Chondrocyte (in vitro differentiated cells): Measurements from ENCODE around the gene SSBP3. TPM values are rescaled to one million over a fixed set of nuclear protein-coding genes. Genes with fewer than 3 reads are reported as not detected.
A peak's percentile ranks its signal among the peaks of the same experiment; 100 is the strongest.
"Not testable (repeated sequence)": the region's sequence is repeated elsewhere in the genome, so short reads cannot be mapped to it uniquely, and the experiment has no call there.

Source experiments
- DNase-seq: peaks from one replicate; pipeline ENCODE4 v3.0.0; 2021; ENCODE audit warnings: mixed read lengths, low spot score
- H3K27ac Mint-ChIP-seq: one replicate; pipeline ENCODE4 v1.8.0; 2021; ENCODE audit warnings: mild to moderate bottlenecking, moderate library complexity, mixed read lengths; ENCODE audit not compliant: unreplicated experiment
- H3K27me3 Mint-ChIP-seq: 2 replicates; pipeline ENCODE4 v1.8.0; 2021; ENCODE audit warnings: low read depth, mixed read lengths
- H3K36me3 Mint-ChIP-seq: 2 replicates; pipeline ENCODE4 v1.8.0; 2021; ENCODE audit warnings: low read depth, mixed read lengths
- H3K4me1 Mint-ChIP-seq: 2 replicates; pipeline ENCODE4 v1.8.0; 2021; ENCODE audit warnings: low read depth, mild to moderate bottlenecking, mixed read lengths
- H3K4me3 Mint-ChIP-seq: one replicate; pipeline ENCODE4 v1.8.0; 2021; ENCODE audit warnings: mild to moderate bottlenecking, moderate library complexity, mixed read lengths; ENCODE audit not compliant: unreplicated experiment
- H3K9me3 Mint-ChIP-seq: 2 replicates; pipeline ENCODE4 v1.8.0; 2021; ENCODE audit warnings: low read depth, mixed read lengths
- total RNA-seq: library from RNA; stranded (reverse); gene quantifications from 3 replicates; pipeline ENCODE4 v1.2.1, GENCODE V29; 2021
- TF ChIP-seq, protein P1 (sequence below): fragments of 200-600 bp; sonication (generic); IDR thresholded peaks from 2 replicates; pipeline ENCODE4 v1.5.0; 2021; ENCODE audit warnings: antibody characterized with exemption, mild to moderate bottlenecking, moderate library complexity

The SSBP3 gene
- total RNA-seq, 1 donor from 2014 or later: 22.0 TPM

DNA sequence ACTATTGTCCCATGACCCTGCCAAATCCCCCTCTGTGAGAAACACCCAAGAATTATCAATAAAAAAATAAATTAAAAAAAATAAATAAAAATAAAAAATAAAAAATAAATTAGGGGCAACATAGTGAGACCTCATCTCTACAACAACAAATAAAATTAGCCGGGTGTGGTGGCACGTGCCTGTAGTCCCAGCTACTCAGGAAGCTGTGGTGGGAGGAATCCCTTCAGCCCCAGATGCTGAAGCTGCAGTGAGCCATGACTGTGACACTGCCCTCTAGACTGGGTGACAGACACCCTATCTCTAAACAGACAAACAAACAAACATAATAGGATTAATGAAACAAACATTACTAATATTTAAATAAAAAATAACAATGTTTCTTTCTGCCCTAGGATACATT is 171.9 kb downstream of the SSBP3 start:
- H3K9me3 Mint-ChIP-seq: no peaks in the 10 kb centered on the region
- no peak overlapping the region for H3K27ac Mint-ChIP-seq
- H3K36me3 Mint-ChIP-seq: peaks cover 15% of the 10 kb centered on the region
- H3K4me3 Mint-ChIP-seq: no peak overlapping the region
- no peak for DNase-seq
- no peaks in the 10 kb centered on the region for H3K27me3 Mint-ChIP-seq
- TF ChIP-seq, protein P1, sequence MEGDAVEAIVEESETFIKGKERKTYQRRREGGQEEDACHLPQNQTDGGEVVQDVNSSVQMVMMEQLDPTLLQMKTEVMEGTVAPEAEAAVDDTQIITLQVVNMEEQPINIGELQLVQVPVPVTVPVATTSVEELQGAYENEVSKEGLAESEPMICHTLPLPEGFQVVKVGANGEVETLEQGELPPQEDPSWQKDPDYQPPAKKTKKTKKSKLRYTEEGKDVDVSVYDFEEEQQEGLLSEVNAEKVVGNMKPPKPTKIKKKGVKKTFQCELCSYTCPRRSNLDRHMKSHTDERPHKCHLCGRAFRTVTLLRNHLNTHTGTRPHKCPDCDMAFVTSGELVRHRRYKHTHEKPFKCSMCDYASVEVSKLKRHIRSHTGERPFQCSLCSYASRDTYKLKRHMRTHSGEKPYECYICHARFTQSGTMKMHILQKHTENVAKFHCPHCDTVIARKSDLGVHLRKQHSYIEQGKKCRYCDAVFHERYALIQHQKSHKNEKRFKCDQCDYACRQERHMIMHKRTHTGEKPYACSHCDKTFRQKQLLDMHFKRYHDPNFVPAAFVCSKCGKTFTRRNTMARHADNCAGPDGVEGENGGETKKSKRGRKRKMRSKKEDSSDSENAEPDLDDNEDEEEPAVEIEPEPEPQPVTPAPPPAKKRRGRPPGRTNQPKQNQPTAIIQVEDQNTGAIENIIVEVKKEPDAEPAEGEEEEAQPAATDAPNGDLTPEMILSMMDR: no peak
- peaks cover 8% of the 10 kb centered on the region for H3K4me1 Mint-ChIP-seq

DNA sequence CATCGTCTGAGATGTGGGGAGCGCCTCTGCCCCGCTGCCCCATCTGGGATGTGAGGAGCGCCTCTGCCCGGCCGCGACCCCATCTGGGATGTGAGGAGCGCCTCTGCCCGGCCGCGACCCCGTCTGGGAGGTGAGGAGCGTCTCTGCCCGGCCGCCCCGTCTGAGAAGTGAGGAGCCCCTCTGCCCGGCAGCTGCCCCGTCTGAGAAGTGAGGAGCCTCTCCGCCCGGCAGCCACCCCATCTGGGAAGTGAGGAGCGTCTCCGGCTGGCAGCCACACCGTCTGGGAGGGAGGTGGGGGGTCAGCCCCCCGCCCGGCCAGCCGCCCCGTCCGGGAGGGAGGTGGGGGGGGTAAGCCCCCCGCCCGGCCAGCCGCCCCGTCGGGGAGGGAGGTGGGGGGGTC is 173.0 kb downstream of the SSBP3 start:
- H3K4me3 Mint-ChIP-seq, DNase-seq, H3K27me3 Mint-ChIP-seq, H3K27ac Mint-ChIP-seq, H3K9me3 Mint-ChIP-seq: not testable (repeated sequence)
- Mint-ChIP-seq H3K36me3 (peaks cover 14% of the 10 kb centered on the region), H3K4me1 (peaks cover 17% of the 10 kb centered on the region)

DNA sequence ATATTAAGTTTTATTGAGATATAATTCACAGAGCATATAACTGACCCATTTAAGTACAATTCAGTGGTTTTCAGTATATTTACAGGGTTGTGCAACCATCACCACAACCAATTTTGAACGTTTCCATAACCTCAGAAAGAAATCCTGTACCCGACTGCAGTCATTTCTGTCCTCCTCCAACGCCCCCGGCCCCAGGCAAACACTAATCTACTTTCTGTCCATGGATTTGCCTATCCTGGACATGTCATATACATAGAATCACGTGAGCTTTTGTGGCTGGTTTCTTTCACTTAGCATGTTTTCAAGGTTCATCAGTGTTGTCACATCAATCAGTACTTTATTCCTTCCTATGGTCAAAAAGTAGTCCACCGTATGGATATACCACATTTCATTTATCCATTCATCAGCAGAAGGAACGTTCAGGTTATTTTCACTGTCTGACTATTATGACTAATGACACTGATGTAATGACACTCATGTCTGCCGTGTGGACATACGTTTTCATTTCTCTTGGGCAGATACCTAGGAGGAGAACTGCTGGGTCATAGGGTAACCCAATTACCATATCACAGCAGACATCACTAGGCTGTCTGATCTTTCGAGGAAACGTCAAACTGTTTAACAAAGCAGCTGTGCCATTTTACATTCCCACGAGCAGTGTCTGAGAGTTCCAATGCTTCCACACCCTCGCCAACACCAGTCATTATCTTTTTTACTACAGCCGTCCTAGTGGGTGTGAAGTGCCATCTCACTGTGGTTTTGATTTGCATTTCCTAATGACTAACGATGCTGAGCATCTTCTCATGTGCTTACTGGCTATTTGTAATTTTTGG is 175.5 kb downstream of the SSBP3 start:
- peak; percentile 42 for DNase-seq
- Mint-ChIP-seq H3K27ac (no peak overlapping the region), H3K4me3 (no peak overlapping the region), H3K36me3 (peaks cover 3% of the 10 kb centered on the region), H3K9me3 (no peaks in the 10 kb centered on the region), H3K4me1 (peaks cover 38% of the 10 kb centered on the region), H3K27me3 (no peaks in the 10 kb centered on the region)
- TF ChIP-seq, protein P1: no peak

DNA sequence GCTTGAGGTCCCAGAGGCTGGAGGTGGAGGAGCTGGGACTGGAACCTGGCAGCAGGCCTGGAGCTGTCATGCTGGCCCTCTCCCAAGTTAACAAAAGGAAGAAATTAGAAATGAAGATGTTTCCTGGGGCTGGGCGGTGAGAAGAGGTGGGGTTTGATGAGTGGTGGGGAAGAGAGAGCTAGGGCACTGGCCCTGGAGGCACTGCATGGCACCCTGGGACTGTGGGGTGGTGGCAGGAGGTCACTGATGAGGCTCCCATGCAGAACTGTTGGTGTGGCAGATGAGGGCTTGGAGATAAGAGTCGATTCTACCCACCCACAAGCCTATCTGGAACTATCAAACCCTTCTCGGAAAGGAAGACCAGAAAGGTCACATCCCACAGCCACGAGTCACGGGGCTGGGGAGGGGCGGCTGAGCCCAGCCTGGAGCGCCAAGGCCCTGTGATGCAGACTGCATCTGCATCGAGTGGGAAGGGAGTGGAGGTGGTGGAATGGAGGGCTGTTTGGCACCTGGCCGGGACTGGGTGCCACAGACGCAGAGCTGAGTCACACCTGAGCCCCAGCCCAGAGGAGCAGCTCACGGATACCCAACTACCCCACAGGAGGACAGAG is 176.8 kb downstream of the SSBP3 start:
- no peak overlapping the region for H3K4me3 Mint-ChIP-seq
- H3K36me3 Mint-ChIP-seq: peaks cover 3% of the 10 kb centered on the region
- peak overlapping the region; percentile 30 for H3K27ac Mint-ChIP-seq

DNA sequence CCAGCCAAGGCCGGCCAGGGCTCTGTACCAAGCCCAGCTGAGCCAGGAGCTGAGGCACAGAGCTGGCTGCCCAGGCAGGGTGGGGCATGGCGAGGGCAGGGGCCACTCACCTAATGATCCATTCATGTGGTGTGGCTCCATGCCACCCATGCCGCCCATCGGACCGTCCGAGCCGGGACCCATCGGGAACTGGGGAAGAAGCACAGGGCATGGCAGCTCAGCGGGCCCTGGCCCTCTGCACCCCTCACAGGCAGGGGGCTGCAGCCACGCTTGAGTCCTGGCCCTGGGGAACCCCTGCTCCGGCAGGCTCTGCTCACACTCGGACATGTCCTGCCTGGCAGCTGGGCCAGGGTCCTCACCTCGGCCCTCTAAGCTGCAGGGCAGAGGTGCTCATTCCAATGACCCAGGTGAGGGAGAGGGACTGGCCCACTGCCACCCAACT is 177.5 kb downstream of the SSBP3 start:
- H3K9me3 Mint-ChIP-seq: no peaks in the 10 kb centered on the region
- no peak overlapping the region for H3K27ac Mint-ChIP-seq
- peaks cover 42% of the 10 kb centered on the region for H3K4me1 Mint-ChIP-seq
- H3K36me3 Mint-ChIP-seq: peaks cover 3% of the 10 kb centered on the region
- DNase-seq: no peak
- no peak overlapping the region for H3K4me3 Mint-ChIP-seq
- no peaks in the 10 kb centered on the region for H3K27me3 Mint-ChIP-seq
- TF ChIP-seq, protein P1: no peak

More for the DNA sequence above, 176.8 kb downstream of the SSBP3 start:
- TF ChIP-seq, protein P1: no peak
- H3K9me3 Mint-ChIP-seq: no peaks in the 10 kb centered on the region
- H3K4me1 Mint-ChIP-seq: peaks cover 42% of the 10 kb centered on the region
- DNase-seq: peak; percentile 40
- H3K27me3 Mint-ChIP-seq: no peaks in the 10 kb centered on the region
